ENCODE results near the gene MGAT5.
A peak's percentile ranks its signal among the peaks of the same experiment; 100 is the strongest.
"Not testable (repeated sequence)": the region's sequence is repeated elsewhere in the genome, so short reads cannot be mapped to it uniquely, and the experiment has no call there.

The MGAT5 gene

GRCh38 chr2:134276381-134277172, 22.7 kb downstream of the MGAT5 start:
- DNase-seq: no peak

DNA sequence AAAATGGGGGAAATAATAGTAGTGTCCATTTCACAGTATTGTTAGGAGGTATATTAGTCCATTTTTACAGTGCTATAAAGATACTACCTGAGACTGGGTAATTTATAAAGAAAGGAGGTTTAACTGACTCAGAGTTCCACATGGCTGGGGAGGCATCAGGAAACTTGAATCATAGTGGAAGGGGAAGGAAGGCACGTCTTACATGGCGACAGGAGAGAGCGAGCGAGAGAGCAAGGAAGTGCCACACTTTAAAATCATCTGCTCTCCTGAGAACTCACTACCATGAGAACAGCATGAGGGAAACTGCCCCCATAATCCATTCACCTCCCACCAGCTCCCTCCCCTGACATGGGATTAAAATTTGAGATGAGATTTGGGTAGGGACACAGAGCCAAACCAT, 23.4 kb downstream of the MGAT5 start:
- DNase-seq: no peak

DNA sequence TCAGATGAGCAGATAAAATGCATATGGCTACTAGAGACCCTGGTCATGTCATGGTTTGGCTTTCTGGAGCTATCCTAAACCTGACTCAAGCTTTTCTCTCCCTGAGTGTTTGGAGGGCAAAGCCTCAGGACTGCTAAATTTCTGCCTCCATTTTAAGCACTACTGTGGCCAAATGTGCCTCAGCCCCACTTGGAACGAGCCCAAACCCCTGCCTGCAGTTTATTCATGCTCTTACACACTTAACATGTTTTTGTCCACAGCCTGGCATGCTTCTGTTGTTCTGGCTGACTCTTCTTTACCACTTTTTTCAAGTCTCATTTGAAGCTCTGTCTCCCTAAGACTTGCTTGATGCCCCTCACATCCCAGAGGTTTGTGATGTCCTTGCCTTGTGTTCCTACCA, 24.7 kb downstream of the MGAT5 start:
- DNase-seq: no peak

- no peak for DNase-seq
Observed at GRCh38 chr2:134279417-134279816, 25.5 kb downstream of the MGAT5 start.

- no peak for DNase-seq
Observed at GRCh38 chr2:134280231-134280630, 26.4 kb downstream of the MGAT5 start.

- DNase-seq: no peak
Observed at GRCh38 chr2:134280726-134281125, 26.9 kb downstream of the MGAT5 start.

DNA sequence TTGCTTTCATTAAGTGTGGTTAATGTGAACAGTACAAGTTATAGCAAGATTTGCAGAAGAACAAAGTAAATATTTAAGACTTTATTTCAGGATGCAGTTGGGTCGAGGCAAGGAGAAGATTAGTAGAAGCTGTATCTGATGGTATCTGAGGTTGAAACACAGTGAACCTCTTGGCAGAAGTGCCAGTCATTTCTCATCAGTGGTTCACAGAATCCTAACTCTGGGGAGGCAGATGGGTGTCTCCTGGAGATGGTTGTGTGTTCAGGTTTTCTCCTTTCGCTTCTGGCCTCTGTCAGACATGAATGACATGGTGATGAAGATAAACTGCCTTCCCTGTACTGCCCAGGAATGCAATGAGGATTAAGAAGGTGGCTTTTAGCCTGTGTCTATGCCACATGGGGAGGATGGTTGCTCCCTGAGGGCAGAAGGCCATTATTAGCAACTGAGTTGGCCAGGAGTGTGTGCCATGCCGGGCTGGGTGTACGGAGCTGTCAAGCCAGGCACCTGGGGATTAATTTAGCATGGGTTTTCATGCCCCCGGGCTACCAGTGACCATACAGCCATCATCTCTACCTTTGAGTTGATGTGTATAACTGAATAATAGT, 28.0 kb downstream of the MGAT5 start:
- DNase-seq: no peak

- DNase-seq: no peak
Observed at GRCh38 chr2:134282629-134283400, 28.9 kb downstream of the MGAT5 start.

GRCh38 chr2:134283661-134284060, 29.8 kb downstream of the MGAT5 start:
- DNase-seq: no peak

GRCh38 chr2:134284119-134284670, 30.3 kb downstream of the MGAT5 start:
- no peak for DNase-seq

GRCh38 chr2:134287323-134287722, 33.5 kb downstream of the MGAT5 start:
- no peak for DNase-seq

GRCh38 chr2:134288814-134289213, 34.9 kb downstream of the MGAT5 start:
- no peak for DNase-seq

DNA sequence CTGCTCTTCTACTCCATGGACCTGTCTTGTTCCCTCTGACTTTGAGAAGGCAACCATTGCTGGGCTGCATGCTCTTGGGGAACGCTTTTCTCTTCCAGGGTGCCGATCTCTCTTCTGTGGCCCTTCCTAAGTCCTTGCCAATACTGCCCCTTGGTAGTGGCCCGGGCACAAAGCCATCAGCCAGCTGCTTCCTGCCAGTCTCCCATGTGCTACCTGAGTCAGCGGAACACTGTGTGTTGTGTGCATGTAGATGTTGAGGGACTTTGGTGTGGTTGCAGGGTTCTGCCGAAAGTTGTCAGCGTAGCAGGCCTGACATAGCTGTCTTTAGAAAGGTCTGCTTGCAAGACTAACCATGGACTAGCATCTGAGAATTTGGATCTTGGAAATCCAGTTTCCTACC, 35.4 kb downstream of the MGAT5 start:
- DNase-seq: peak in 1 of 56 donors; percentile 5

GRCh38 chr2:134290358-134290757, 36.5 kb downstream of the MGAT5 start:
- DNase-seq: no peak

GRCh38 chr2:134292514-134292913, 38.6 kb downstream of the MGAT5 start:
- DNase-seq: no peak

GRCh38 chr2:134293719-134294537, 40.1 kb downstream of the MGAT5 start:
- DNase-seq: no peak

DNA sequence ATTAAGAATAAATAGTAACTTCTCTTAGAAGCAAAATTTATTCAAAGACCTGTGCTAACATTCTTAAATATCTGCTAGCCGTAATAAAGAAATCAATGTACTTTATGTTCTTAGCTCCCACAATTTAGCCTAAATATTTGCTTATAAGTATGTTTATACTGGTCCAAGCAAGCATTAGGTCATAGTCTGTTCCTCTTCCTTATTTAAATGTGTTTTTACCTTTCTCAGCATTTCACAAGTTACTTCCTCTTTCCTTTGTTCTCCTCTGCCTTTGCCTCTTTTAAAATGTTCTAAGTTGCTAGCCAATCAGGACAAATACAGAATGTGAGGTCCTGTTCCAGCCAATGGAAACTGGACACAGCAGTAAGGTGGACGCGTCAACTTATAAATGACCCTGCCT, 40.7 kb downstream of the MGAT5 start:
- not testable (repeated sequence) for DNase-seq

DNA sequence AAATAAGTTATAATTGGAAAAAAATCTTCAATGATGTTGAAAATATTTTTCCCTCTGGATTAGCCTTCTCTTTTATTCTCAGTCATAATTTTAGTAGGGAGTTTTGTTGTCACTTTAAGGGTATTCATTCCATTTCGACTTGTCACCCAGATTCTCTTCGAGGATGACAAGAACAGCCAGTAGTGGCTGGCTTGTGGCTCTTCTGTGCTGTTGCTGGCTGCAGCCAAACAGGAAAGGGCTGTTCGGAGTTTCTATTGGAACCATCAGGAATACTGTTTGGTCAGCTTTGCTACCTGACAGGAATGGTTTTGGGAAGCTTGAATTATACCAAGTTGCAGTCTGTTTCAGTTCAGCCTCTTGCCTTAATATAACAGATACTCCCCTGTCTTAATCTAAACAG, 41.6 kb downstream of the MGAT5 start:
- no peak for DNase-seq

- no peak for DNase-seq
Observed at GRCh38 chr2:134296301-134296700, 42.4 kb downstream of the MGAT5 start.

DNA sequence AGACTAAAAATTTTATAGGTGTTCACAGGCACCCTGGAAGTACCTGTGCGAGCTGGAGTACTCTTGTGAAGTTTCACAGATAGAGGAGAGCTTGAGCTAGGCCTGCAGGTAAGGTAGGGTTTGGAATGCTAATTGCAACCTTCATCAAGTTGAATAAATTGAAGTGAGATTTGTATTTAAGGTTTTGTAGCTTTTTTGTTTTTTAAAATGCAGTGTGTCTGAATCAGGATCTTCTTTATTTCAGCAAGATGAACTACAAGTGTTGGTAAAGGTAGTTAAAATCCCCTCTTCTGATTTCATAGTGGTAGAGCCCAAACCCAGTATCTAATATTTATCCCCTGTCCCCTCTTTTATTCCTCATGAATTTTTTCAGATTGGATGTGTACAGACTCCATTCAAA, 45.5 kb downstream of the MGAT5 start:
- no peak for DNase-seq

GRCh38 chr2:134300585-134300984, 46.7 kb downstream of the MGAT5 start:
- no peak for DNase-seq
